ENCODE data around the gene EIF1AD.
"Not testable (repeated sequence)": the region's sequence is repeated elsewhere in the genome, so short reads cannot be mapped to it uniquely, and the experiment has no call there.

Gene EIF1AD

DNA sequence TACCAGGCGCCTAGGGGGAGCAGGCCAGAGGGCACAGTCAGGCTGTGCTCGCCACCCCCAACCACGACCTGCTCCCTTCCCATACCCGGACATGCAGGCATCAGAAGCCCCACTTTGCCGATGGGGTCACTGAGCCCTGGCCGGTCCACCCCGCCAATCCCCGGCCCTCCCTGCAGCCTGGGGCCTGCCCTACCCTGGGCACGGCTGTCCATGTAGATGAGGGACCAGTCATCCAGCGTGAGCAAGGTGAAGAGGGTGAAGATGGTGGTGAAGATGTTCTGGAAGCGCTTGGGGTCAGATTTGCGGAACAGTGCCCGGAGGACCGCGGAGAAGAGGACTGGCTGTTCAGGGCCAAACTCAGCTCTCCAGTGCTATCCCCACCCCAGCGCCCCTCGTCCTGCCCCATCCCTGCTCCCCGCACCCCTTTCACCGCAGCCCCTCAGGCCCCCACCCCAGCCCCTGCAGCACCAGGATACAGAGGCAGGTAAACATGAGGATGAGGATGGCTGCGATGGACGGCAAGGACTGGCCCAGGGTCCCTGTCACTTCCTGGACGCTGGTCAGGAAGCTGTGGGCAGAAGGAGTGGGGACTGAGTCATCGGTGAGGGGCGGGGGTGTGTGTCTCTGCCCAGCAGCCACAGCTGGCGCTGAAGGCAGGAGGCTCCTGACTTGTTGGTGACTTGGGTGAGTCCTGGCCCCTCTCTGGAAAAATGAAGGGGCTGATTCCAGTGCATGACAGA lies 18.8 kb upstream of the EIF1AD start:
- no peak for DNase-seq

DNA sequence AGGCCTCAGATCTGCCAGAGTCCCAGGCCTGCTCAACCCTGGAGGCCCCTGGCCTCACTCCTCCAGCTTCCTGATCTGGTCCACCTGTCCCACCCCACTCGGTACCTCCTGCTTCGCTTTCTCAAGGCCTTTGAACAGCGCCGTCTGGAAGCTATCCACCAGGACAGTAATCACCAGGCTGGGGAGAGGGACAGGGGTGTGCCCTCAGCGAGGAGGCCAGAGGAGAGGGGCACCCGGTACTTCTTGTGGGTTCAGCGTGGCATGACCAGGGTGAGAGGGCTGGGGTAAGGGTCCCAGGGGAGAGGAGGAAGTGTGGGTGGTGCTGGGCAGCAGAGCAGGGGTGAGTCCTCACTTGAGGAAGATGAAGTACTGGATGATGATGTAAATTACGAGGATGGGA lies 18.3 kb upstream of the EIF1AD start:
- no peak for DNase-seq

DNA sequence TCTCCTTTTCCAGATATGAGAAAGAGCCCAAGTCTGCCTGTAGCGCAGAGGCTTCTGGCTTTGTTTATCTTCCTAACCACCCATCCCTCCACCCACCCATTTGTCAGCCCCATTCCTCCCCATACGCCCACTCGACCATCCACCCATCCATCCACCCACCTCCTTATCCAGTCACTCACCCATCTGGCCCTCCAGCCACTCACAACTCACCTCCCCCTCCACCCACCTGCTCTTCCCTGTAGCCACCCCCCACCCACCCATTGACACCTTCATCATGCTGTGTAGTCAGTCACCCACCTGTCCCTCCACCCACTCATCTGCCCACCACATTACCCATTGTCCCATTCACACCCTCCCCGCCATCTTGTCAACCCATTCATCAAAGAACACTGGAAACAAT lies 15.4 kb upstream of the EIF1AD start:
- no peak for DNase-seq

DNA sequence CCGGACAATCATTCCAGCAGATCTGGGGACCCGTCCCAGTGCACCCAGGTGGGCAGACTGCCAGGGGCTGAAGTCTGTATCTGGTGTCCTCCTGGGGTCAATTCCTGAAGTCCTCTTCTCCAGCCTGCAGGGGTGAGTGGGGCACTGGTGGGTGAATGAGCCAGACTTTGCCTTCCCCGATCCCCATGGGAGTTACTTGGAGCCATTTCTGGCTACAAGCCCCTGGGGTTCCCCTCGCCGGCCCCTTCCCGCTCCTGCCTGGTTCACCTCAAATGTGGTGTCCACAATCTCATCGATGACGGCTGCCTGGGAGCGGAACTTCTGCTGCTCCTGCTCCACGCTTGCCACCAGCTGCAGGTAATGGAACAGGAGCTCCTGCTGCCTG lies 14.8 kb upstream of the EIF1AD start:
- no peak for DNase-seq

DNA sequence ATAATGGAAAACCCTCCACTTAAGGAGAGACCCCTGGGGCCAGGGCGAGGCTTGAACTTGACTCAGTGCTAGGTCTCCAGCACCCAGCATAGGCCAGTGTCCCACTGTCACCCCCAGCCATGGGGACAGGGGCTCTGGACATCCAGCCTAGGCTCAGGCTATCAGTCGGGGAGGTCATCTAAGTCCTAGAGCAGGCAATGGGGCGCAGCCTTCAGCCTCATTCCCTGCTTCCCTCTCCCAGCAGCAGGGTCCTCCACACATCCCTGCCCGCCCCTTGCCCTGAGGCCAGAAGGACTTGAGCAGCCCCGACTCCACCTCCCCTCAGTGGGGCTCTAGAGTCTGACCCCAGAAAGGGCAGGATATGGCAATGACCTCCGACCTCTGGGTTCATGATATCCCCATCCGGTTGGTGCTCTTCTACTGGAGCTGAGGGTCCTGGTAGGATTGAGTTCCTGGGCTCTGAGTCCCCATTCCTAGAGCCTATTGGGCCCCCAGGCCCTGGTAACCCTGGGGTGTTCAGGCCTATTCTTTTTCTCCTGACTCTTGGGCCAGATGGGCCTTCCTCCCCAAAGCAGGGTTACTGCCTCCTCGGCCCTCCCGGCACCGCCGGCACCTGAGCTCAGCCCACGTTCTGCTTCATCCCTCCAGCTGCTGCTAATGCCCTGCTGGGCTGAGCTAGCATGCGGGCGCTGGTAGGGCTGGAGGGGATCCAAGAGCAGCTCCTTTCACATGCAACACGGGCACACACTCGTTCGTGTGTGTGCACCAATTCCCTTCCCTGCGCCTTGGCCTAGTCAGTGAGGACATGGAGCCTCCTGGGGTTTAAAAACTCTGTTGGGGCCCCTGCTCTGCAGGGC lies 14.2 kb upstream of the EIF1AD start:
- no peak for DNase-seq

DNA sequence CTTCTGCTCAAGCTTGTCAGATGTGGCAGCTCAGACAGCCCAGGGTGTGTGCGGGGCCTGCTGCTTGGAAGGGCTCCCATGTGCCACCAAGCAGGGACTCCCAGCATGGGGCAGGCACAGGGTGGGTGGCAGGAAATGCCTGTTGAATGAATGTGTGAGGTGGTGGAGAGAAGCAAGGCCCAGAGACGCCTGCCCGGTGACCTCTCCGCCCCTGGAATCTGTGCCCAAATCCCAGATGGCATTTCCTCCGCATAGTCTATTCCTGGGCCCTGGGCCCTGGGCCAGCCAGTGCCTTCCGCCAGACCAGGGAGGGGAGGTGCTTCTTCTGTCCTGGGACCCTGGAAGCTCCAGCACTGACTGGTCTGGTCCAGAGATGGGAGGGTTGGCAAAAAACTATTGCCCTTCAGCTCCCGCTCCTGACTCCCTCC lies 13.5 kb upstream of the EIF1AD start:
- no peak for DNase-seq

DNA sequence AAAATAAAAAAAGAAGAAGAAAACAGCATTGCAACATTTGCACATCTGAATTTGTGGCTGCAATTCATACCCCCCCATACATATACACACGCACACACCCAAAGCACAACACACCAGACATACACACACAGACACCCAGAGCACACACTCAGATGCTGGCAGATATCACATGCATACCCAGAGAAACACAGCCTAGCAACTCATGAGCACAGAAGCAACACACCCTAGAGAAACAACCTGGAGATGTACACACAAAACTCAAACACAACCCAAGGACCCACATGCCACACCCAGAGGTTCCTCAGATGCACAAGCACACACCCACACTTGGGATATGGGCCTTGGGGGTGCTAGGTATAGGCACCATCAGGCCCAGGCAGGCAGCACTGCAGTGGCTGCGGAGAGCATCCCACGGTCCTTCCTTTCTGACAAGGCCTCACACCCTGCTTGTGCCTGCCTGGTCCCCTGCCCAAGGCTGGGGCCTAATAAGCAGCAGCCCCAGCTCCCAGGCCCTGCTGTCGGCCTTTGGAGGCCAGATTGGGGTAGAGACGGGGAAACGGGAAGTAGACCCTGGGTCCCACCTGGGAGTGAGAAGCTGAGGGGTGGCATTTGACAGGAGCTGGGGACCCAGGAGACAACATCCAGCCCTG lies 13.0 kb upstream of the EIF1AD start:
- no peak for DNase-seq

DNA sequence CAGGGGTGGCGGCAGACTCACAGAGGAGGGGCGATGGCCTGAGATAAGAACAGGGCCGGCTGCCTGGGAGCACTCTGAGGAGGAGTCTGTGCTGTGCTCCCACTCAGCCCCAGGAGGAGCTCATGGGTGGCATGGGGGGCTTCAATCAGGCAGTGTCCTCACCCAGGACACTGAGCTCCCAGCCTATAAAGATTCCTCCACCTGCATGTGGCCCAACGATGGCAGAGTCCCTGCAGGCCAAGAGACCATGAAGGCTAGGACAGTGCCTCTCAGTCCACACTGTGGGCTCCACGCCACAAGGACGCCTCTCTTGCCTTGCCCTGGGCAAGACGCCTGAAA lies 11.8 kb upstream of the EIF1AD start:
- no peak for DNase-seq

DNA sequence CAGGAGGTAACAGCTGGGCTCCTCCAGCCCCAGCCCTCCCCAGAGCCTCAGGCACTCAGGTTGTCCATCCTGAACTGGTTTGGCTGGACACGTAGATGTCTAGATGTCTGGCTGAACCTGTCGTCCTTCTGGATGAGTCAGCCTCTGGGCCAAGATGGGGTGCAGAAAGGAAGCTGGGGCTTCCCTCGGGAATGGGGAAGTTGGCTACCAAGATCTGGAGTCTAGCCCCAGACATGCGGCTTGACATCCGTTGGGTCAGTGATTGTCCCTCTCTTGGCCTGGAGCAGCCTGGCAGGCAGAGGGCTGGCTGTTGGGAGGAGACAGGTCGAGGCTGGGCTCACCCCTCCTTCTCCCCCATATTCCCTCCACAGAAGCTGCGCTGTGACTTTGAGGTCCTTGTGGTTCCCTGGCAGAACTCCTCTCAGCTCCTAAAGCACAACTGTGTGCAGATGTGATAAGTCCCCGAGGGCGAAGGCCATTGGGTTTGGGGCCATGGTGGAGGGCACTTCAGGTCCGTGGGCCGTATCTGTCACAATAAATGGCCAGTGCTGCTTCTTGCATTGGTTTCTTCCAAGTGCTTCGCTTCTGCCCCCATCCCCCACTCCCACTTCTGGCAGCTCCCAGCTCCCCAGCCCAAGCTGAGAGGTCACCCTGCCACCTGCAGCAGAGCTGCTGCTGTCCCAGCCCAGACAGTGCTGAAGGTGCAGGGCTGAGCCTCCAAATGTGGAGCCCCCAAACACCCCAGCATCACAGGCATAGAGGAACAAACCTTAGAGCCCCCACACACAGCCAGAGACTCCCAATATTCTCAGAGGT lies 11.2 kb upstream of the EIF1AD start:
- no peak for DNase-seq

DNA sequence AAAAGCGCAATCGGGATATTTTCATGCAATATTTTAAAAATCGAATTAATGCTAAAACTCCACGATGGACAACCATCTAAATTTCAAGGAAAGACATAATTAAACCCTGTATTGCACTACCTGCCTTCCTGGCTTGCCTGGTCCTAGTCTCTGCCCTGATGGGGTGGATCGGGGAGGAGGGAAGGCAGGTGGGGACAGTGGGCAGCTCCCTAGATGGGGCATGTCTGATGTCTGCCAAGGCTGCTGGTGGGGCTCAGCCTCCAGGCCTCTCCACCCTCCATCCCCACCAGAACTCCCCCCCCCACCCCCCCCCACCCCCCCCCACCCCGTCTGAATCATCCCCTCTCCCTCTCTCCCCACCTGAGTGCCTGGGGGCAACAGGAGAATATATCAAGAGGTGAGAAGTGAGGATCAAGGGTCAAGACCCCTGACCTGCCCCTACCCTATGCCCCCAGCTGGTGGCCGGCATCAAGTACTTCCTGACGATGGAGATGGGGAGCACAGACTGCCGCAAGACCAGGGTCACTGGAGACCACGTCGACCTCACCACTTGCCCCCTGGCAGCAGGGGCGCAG lies 10.5 kb upstream of the EIF1AD start:
- no peak for DNase-seq

DNA sequence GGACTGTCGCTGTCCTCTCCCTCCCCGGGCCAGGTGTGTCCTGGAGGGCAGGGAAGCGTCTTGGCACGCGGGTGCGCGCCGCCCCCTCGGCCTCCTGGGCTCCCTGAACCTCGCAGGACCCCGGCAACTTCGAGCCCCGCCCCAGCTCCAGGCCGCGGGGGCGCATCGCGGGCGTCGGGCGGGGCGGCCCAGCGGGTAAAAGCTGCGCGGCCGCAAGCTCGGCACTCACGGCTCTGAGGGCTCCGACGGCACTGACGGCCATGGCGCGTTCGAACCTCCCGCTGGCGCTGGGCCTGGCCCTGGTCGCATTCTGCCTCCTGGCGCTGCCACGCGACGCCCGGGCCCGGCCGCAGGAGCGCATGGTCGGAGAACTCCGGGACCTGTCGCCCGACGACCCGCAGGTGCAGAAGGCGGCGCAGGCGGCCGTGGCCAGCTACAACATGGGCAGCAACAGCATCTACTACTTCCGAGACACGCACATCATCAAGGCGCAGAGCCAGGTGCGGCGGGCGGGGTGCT lies 9.9 kb upstream of the EIF1AD start, which contains the start of gene CST6:
TSS of gene CST6 (plus strand) at position 224 of the 519 bp plus-strand sequence. CDS start at position 261, 37 bp downstream.
- no peak for DNase-seq

DNA sequence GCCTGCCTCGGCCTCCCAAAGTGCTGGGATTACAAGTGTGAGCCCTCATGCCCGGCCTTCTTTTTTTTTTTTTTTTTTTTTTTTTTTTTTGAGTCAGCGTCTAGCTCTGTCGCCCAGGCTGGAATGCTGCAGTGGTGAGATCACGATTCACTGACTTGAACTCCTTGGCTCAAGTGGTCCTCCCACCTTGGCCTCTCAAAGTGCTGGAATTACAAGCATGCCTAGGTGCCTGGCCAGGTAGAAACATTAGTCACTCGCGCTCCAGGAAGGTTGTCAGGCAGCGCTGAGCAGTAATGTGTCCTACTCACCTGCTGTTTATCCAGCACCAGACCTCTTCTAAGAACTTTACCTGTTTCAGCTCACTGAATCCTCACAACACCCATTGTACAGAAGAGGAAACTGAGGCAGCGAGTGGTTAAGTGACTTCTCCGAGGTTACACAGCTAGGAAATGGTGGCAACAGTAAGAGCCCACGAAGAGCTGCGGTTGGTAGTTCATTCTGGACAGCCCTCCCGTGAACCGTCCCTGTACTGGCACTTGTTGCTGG lies 9.4 kb upstream of the EIF1AD start:
- DNase-seq: no peak

DNA sequence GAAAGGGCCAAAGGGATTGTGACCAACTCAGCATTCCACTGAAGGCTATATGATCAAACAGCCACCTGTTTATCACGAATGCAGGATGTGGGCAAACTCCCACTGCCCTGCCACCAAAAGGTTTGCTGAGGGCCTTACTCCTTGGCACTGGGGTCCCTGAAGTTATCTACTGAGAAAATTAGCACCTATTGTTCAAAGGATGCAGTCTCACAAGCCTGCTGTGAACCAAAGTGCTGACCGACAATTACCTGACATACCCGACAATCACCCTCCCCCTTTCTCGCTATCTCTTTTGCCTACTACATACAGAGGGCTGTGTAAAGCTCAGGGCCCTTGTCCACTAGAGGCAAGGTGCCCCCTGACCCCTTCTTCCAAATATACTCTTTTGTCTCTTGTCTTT lies 8.1 kb upstream of the EIF1AD start:
- DNase-seq: not testable (repeated sequence)

DNA sequence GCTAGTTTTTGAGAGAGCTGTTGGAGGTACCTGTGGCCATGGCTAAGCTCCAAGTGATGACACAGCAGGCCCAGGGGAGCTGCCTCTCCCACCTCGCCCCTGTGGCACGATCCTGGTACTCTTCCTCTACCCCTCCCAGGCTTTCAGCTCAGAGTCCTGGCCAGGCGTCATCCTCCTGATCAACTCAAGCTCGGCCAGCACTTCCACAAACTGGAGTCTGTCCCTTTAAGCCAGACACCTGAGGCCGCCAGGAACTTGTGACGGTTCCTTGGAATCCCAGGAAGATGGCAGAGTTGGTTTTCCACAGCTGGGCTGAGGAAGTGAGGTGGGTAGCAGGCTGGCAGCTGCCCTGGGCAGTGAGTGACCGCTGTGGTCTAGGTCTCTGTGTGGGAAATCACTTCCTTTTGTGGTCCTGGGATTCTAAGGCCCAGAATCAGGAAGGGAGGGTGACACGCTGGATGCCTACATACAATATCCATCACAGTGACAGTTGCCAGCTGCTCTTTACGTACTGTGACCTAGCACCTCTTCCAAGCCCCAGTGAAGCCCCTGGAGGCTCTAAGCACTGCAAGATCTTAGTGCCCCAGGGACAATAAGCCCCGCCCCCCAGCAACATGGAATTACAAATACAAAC lies 6.6 kb upstream of the EIF1AD start:
- no peak for DNase-seq

DNA sequence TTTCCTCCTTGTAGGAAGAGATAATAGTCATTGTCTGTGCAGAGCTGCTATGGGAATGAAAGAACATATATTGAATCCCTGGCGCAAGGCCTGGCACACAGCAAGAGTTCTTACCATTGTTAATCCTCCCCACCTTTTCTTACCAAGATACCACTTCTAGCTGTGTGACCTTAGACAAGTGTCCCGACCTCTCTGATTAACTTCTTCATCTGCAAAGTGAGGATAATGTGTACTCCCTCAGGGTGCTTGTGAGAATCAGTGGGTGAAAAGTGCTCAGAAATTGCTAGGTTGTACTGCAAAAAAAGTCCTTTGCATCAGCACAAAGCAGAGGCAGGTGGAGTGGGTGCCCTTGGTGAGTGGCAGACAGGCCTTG lies 6.1 kb upstream of the EIF1AD start:
- DNase-seq: no peak

DNA sequence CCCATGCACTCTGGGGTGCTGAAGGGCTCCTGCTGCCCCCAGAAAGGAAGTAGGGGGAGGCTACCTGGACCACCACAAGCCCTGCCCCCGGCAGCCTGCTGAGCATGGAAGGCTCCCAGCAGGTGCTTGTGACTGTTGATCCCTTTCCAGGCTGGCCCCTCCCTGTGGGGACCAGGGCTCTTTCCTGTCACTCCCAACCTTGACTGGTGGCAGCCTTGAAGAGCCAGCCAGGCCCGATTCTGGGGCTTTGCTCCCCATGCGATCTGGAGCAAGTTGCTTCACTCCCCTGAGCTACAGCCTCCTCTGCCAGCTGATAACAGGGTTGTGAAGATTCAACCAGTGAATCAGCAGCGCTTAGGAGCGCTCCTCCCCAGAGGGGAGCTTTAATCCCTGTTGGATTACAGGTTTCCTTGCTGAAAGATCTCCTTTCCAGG lies 5.3 kb upstream of the EIF1AD start:
- no peak for DNase-seq

DNA sequence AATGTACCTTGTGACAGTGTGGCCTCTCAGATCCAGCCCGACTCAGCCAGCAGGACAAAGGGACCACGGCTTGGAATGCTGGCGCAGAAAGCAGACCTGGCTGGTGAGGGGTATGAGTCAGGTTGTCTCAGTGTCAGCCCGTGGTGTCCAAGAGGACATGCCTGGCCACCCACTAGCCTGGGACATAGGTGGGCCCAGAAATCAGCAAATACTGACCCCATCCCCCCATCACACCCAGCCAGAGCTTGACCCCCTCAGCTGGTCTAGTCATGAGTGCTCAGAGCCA lies 4.9 kb upstream of the EIF1AD start:
- no peak for DNase-seq

DNA sequence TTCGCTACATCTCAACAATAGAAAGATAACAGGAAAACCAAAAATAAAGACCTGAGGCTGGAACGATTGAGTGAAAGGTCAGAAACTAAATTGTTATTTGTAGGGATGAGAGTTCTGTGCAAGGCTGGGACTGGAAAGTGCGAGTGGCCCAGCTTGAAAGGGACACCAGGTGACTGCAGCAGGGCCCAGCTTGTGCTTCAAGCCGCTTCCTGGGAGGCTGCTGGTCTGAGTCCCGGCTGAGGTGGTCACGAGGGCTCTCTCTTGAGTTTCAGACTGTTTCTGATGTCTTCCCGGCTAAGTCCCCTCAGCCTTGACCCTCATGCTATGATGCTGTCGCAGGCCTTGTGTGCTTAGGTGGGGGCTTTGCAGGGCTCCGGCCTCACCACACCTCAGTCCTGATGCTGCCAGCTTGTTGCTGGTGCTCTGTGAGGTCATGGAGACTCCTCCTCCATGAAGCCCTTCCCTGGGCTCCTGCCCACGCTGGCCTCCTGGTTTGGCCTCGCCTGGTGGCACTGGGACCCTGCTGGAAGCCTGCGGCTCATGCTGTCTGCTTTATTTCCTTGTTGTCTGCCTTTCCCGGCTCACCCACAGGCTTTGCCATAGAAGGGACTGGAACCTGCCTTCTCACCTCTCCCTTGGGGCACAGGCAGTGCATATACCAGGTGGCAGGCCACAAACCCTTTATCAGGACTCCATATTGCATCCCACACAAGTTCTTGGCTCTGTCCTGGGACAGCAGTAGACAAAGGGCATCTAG lies 4.4 kb upstream of the EIF1AD start:
- no peak for DNase-seq

DNA sequence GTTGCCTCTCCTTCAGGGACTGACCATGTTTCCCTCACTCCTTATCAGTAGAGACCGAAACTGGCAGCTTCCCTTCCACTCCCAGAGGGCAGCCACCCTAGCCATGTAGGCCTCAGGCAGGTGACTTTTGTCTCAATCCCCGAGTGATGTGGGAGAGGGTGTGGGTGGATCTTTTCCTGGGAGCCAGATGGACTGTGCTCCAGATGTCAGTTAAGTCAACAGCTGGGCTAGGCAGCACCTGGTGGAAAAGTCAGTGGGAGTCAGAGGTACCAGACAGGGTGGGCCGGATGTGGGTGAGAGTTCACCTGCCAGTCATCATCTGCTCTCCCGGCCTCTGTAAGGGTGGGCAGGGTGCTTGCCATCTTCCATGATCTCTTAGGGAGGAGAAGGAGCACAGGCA lies 2.2 kb upstream of the EIF1AD start:
- no peak for DNase-seq

DNA sequence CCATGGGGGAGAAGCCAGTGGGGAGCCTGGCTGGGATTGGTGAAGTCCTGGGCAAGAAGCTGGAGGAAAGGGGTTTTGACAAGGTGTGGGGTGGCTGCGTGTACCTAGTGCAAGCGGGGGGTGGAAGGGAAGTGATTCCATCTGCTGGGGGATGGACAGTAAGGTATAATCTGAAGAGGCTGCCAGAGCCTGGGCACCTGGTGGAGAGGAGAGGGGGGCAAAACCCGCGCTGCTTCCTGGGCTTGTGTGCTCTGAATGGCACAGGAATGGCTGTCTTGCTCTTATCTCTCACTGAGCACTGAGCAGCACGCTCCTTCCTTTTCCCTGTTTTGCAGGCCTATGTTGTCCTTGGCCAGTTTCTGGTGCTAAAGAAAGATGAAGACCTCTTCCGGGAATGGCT lies 1.3 kb upstream of the EIF1AD start:
- no peak for DNase-seq

DNA sequence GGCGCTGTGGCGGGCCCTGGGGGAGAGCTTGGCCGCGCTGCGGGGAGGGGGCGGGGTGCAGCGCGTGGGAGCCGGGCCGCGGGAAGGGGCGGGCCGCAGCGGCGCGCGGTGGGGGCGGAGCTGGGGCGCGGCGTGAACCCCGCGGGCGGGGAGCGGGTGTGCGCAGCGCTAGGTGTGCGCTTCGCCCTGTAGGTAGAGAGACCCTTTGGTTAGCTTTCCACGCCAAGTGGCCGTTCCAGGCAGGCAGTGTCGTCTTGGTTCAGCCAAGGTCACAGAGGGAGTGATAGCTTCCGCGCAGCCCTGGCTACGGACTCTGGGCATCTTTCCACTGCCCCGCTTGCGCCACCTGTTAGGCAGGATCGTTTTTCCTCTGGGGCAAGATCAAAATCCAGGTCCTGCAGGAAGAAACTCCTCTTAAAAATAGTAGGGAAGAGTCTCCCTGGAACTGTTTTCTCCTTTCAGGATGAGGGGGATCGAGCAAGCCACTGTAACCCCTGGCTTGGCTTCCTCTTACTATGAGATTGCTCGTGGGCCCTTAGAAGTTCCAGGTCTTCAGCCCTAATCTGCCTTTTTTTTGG lies 780 bp upstream of the EIF1AD start:
- no peak for DNase-seq
